Neural cell (in vitro differentiated cells): ENCODE data around the gene ESYT2. TPM values are rescaled to one million over a fixed set of nuclear protein-coding genes. Genes with fewer than 3 reads are reported as not detected.

Experiments used
- H2AFZ ChIP-seq: fragments of 200-600, 300-800 bp; sonication (generic), shearing (Covaris generic); 2 replicates; pipeline ENCODE4 v1.6.0; 2014; ENCODE audit warnings: low read depth, mild to moderate bottlenecking, antibody characterized with exemption, low read length, moderate library complexity
- H3F3A ChIP-seq: fragments of 200-600 bp; shearing (Covaris generic); 2 replicates; pipeline ENCODE4 v1.6.1; 2016; ENCODE audit warnings: mild to moderate bottlenecking, moderate library complexity, mixed read lengths, antibody characterized with exemption, low read length; ENCODE audit not compliant: insufficient read depth, poor library complexity, severe bottlenecking
- H3K27ac ChIP-seq: fragments of 200-600, 300-800 bp; sonication (generic), shearing (Covaris generic); 2 replicates; pipeline ENCODE4 v1.5.1; 2014; ENCODE audit warnings: mild to moderate bottlenecking, low read length, moderate library complexity
- H3K27me3 ChIP-seq: fragments of 300-800, 200-600 bp; sonication (generic), shearing (Covaris generic); 2 replicates; pipeline ENCODE4 v1.6.0; 2014; ENCODE audit warnings: mild to moderate bottlenecking, low read depth, low read length, moderate library complexity; ENCODE audit not compliant: insufficient read depth
- H3K36me3 ChIP-seq: fragments of 300-800, 200-600 bp; sonication (generic), shearing (Covaris generic); 2 replicates; pipeline ENCODE4 v1.5.1; 2014; ENCODE audit warnings: mild to moderate bottlenecking, antibody characterized with exemption, low read length, moderate library complexity; ENCODE audit not compliant: insufficient read depth
- H3K4me2 ChIP-seq: fragments of 300-800, 200-600 bp; sonication (generic), shearing (Covaris generic); 2 replicates; pipeline ENCODE4 v1.6.0; 2014; ENCODE audit warnings: mild to moderate bottlenecking, low read length
- H3K4me3 ChIP-seq: fragments of 300-800, 200-600 bp; sonication (generic), shearing (Covaris generic); 2 replicates; pipeline ENCODE4 v1.5.1; 2014; ENCODE audit warnings: mild to moderate bottlenecking, low read length, moderate library complexity
- H3K79me2 ChIP-seq: fragments of 200-600 bp; shearing (Covaris generic); replicated peaks from 2 replicates; pipeline ENCODE4 v1.6.0; 2014; ENCODE audit warnings: mild to moderate bottlenecking, low read length, moderate library complexity; ENCODE audit not compliant: insufficient read depth
- H3K9ac ChIP-seq: fragments of 300-800, 200-600 bp; sonication (generic), shearing (Covaris generic); 2 replicates; pipeline ENCODE4 v1.6.1; 2016; ENCODE audit warnings: mild to moderate bottlenecking, low read length, mixed read lengths
- H3K9me2 ChIP-seq: fragments of 200-600 bp; shearing (Covaris generic); 2 replicates; pipeline ENCODE4 v1.6.1; 2016; ENCODE audit warnings: mild to moderate bottlenecking, low read length, mixed read lengths; ENCODE audit not compliant: insufficient read depth
- H3K9me3 ChIP-seq: fragments of 200-600, 300-800 bp; sonication (generic), shearing (Covaris generic); 2 replicates; pipeline ENCODE4 v1.6.1; 2016; ENCODE audit warnings: mild to moderate bottlenecking, mixed run types, low read length, moderate library complexity, mixed read lengths
- H4K20me1 ChIP-seq: fragments of 200-600 bp; shearing (Covaris generic); 2 replicates; pipeline ENCODE4 v1.6.1; 2016; ENCODE audit warnings: mild to moderate bottlenecking, mixed run types; ENCODE audit not compliant: insufficient read depth
- CTCF ChIP-seq: fragments of 450-650 bp; IDR thresholded peaks from 2 replicates; pipeline ENCODE4 v1.5.1; 2014; ENCODE audit warnings: antibody characterized with exemption, mild to moderate bottlenecking, moderate library complexity; ENCODE audit not compliant: poor library complexity, severe bottlenecking
- EP300 ChIP-seq: fragments of 450-650 bp; conservative IDR thresholded peaks from 2 replicates; pipeline ENCODE4 v1.6.1; 2014; ENCODE audit warnings: antibody characterized with exemption, mild to moderate bottlenecking, moderate library complexity; ENCODE audit not compliant: poor library complexity, severe bottlenecking
- EZH2 ChIP-seq: fragments of 200-600, 300-800 bp; shearing (Covaris generic), sonication (generic); IDR thresholded peaks from 2 replicates; pipeline ENCODE4 v1.6.1; 2014; ENCODE audit warnings: antibody characterized with exemption, low read length, borderline replicate concordance, mild to moderate bottlenecking; ENCODE audit not compliant: insufficient read depth, poor library complexity, severe bottlenecking
- MXI1 ChIP-seq: fragments of 450-650 bp; conservative IDR thresholded peaks from 2 replicates; pipeline ENCODE4 v1.6.1; 2014; ENCODE audit warnings: antibody characterized with exemption, mild to moderate bottlenecking; ENCODE audit not compliant: poor library complexity, severe bottlenecking
- POLR2AphosphoS5 ChIP-seq: IDR thresholded peaks from 2 replicates; pipeline ENCODE4 v1.6.1; 2012
- RAD21 ChIP-seq: fragments of 450-650 bp; conservative IDR thresholded peaks from 2 replicates; pipeline ENCODE4 v1.6.1; 2014; ENCODE audit warnings: antibody characterized with exemption, mild to moderate bottlenecking, moderate library complexity
- REST ChIP-seq: IDR thresholded peaks from 2 replicates; pipeline ENCODE4 v1.6.1; 2012; ENCODE audit warnings: borderline replicate concordance
- SMC3 ChIP-seq: fragments of 450-650 bp; conservative IDR thresholded peaks from 2 replicates; pipeline ENCODE4 v1.6.1; 2014; ENCODE audit warnings: antibody characterized with exemption, mild to moderate bottlenecking, moderate library complexity; ENCODE audit not compliant: poor library complexity
- TAF1 ChIP-seq: IDR thresholded peaks from 2 replicates; pipeline ENCODE4 v1.6.1; 2012; ENCODE audit warnings: low read depth
- polyA plus RNA-seq: library from polyadenylated mRNA; depleted of rRNA; stranded (reverse); fragments of >200 nt; gene quantifications from 2 replicates; pipeline ENCODE4 v1.2.3, GENCODE V29; 2014

Gene ESYT2
- polyA plus RNA-seq, 1 donor from 2014 or later: 23.8 TPM

- no peak overlapping the region for H2AFZ ChIP-seq
- H3K4me3 ChIP-seq: no peak overlapping the region
- H3F3A ChIP-seq: no peaks in the 10 kb centered on the region
- H3K9me2 ChIP-seq: no peaks in the 10 kb centered on the region
- TF ChIP-seq EZH2 (no peak), MXI1 (no peak), SMC3 (no peak), POLR2AphosphoS5 (no peak), REST (no peak), CTCF (no peak), EP300 (no peak), TAF1 (no peak), RAD21 (no peak)
- no peak overlapping the region for H3K4me2 ChIP-seq
- H3K9me3 ChIP-seq: no peaks in the 10 kb centered on the region
- H3K27ac ChIP-seq: no peak overlapping the region
- no peaks in the 10 kb centered on the region for H3K79me2 ChIP-seq
- H3K9ac ChIP-seq: no peak overlapping the region
- H4K20me1 ChIP-seq: no peaks in the 10 kb centered on the region
- no peaks in the 10 kb centered on the region for H3K36me3 ChIP-seq
- no peaks in the 10 kb centered on the region for H3K27me3 ChIP-seq
Observed at GRCh38 chr7:158754746-158755444, 74.4 kb downstream of the ESYT2 start.

GRCh38 chr7:158753900-158754299 lies 75.4 kb downstream of the ESYT2 start:
- Histone ChIP-seq H3K9me2 (no peaks in the 10 kb centered on the region), H3K79me2 (no peaks in the 10 kb centered on the region), H3K9me3 (no peaks in the 10 kb centered on the region), H4K20me1 (no peaks in the 10 kb centered on the region), H3K4me2 (no peak overlapping the region), H3K36me3 (no peaks in the 10 kb centered on the region), H3K4me3 (no peak overlapping the region), H3K9ac (no peak overlapping the region), H3K27ac (no peak overlapping the region), H2AFZ (no peak overlapping the region), H3K27me3 (no peaks in the 10 kb centered on the region), H3F3A (no peaks in the 10 kb centered on the region)
- TF ChIP-seq EZH2 (no peak), POLR2AphosphoS5 (no peak), EP300 (no peak), REST (no peak), SMC3 (no peak), MXI1 (no peak), TAF1 (no peak), CTCF (no peak), RAD21 (no peak)
